Measurements from ENCODE around the gene TMEM238L. TPM values are rescaled to one million over a fixed set of nuclear protein-coding genes. Genes with fewer than 3 reads are reported as not detected.

TMEM238L gene
- total and polyA plus RNA-seq, 2 of the 8 experiments (the other 6 are each of a cell fraction or from before 2014, with no cell fraction given), result not detected

- H3K4me1 ChIP-seq (replicated peaks in 1 of 4; ENCODE audit: control insufficient read depth in 3 of 4, insufficient read depth in 4 of 4, low read length in 3 of 4), result peaks cover 9 to 20% (median 14%) of the 10 kb centered on the region in 4 experiments
- H2BK120ac ChIP-seq (replicated peaks; ENCODE audit: low read depth, low read length), result no peak overlapping the region
- H3K27ac ChIP-seq (ENCODE audit: low read depth, low read length), result no peak overlapping the region
- ChIA-PET CTCF (ENCODE audit: partially characterized antibody) (interaction anchor here (0.7 to 4.8 kb wide), 4 partner anchors 16 to 138 kb away, joined by 3 to 40 read pairs (median 16); no protein-coding TSS in a partner anchor), POLR2A (ENCODE audit: partially characterized antibody) (interaction anchor here (0.6 kb wide), 1 partner anchor 67 kb away, joined by 3 read pairs; no protein-coding TSS in a partner anchor)
- DNase-seq (ENCODE audit: low read depth in 1 of 2, low spot score in 2 of 2) (no peak), FAIRE-seq (no peak)
- no peaks in the 10 kb centered on the region for H4K20me1 ChIP-seq (replicated peaks in 1 of 2; ENCODE audit: control insufficient read depth in 1 of 2, insufficient read depth in 2 of 2, low read length in 2 of 2)
- H3K79me1 ChIP-seq (ENCODE audit: low read depth, low read length), result no peaks in the 10 kb centered on the region
- 0 out of 2 replicates have a peak overlapping the region, but pooled peaks have one; percentile 31 for H2BK15ac ChIP-seq (ENCODE audit: low read length)
- H3K4ac ChIP-seq (replicated peaks; ENCODE audit: insufficient read length, low read depth, low read length), result peak overlapping the region; percentile 63
- H3K36me3 ChIP-seq (ENCODE audit: control insufficient read depth in 2 of 4, insufficient read depth in 4 of 4, low read length in 3 of 4), result no peaks in the 10 kb centered on the region
- H3K9me3 ChIP-seq (ENCODE audit: insufficient read depth in 2 of 2, low read depth in 1 of 2, low read length in 1 of 2), result no peaks in the 10 kb centered on the region
- peak overlapping the region; percentile 15; the same call in 1 of the 2 replicates for H2BK20ac ChIP-seq (ENCODE audit: low read length)
- peak overlapping the region; percentile 39 for H4K91ac ChIP-seq (replicated peaks; ENCODE audit: insufficient read length, low read length)
- peak overlapping the region; percentile 54 to 99 for H3K4me2 ChIP-seq (ENCODE audit: insufficient read depth in 1 of 2, low read depth in 2 of 2, low read length in 2 of 2)
- H3K79me2 ChIP-seq (ENCODE audit: control insufficient read depth in 1 of 2, insufficient read depth in 2 of 2, low read length in 2 of 2), result no peaks in the 10 kb centered on the region
- peak overlapping the region in 1 of 4 experiments; percentile 57; a peak in 2 of 8 replicates for H3K4me3 ChIP-seq (ENCODE audit: extremely low read depth in 1 of 4, insufficient read depth in 2 of 4, low read depth in 3 of 4, low read length in 4 of 4)
- peak overlapping the region; percentile 81; the same call in 1 of the 2 replicates for H2BK5ac ChIP-seq (ENCODE audit: low read depth, low read length)
- no peak overlapping the region for H3K56ac ChIP-seq (replicated peaks; ENCODE audit: insufficient read length, low read depth, low read length)
- no peak overlapping the region for H2AK5ac ChIP-seq (ENCODE audit: low read depth, low read length)
- H3K23ac ChIP-seq (ENCODE audit: insufficient read length), result no peak overlapping the region
- no peak overlapping the region for H3K9ac ChIP-seq (replicated peaks in 1 of 4; ENCODE audit: extremely low read depth in 1 of 4, low read depth in 3 of 4, low read length in 3 of 4)
- peak overlapping the region; percentile 6; the same call in 1 of the 2 replicates for H2BK12ac ChIP-seq (ENCODE audit: low read depth, low read length)
- no peak overlapping the region for H4K5ac ChIP-seq (ENCODE audit: insufficient read length, low read depth, low read length)
- peak overlapping the region; percentile 43; the same call in 1 of the 2 replicates for H3K18ac ChIP-seq (ENCODE audit: extremely low read depth, low read length)
- H3K23me2 ChIP-seq (ENCODE audit: low read depth, low read length), result peaks cover 4% of the 10 kb centered on the region; the same call in 1 of the 2 replicates
- H2AFZ ChIP-seq (ENCODE audit: low read length), result no peak overlapping the region
- 71% methylated on average over 1 of the region's 1 CpG; no CpG with 5 or more reads in 1 of the 2 experiments for WGBS, 2 experiments (ENCODE audit: extremely low coverage in 1 of 2, insufficient coverage in 1 of 2, insufficient read length in 1 of 2, insufficient replicate concordance in 2 of 2, low coverage in 1 of 2, low lambda C conversion rate in 2 of 2, missing lambda C conversion rate in 1 of 2)
- H3K27me3 ChIP-seq (replicated peaks in 1 of 4; ENCODE audit: control insufficient read depth in 3 of 4, extremely low read depth in 1 of 4, insufficient read depth in 3 of 4, low read length in 3 of 4), result no peaks in the 10 kb centered on the region
- no peak overlapping the region for H3K14ac ChIP-seq (ENCODE audit: insufficient read length)
- H4K8ac ChIP-seq (ENCODE audit: extremely low read depth, insufficient read depth, low read length), result 0 out of 2 replicates have a peak overlapping the region, but pooled peaks have one; percentile 39
- TF ChIP-seq CREB1 (IDR thresholded peaks at IDR 0.05) (no peak), TAF1 (IDR thresholded peaks at IDR 0.05; ENCODE audit: low read depth, low read length) (no peak), POU5F1 (IDR thresholded peaks at IDR 0.05; ENCODE audit: low read depth, low read length) (no peak), JUN (IDR thresholded peaks at IDR 0.05; ENCODE audit: low read depth, low read length) (no peak), KDM1A (IDR thresholded peaks at IDR 0.05; ENCODE audit: borderline replicate concordance, low read length) (no peak), RAD21 (IDR thresholded peaks at IDR 0.05 in 1 of 2, conservative IDR thresholded peaks at IDR 0.05 in 1 of 2; ENCODE audit: low read depth in 2 of 2, low read length in 2 of 2) (no peak), EP300 (IDR thresholded peaks at IDR 0.05; ENCODE audit: borderline replicate concordance in 1 of 2, low read depth in 2 of 2, low read length in 2 of 2) (no peak), SP2 (IDR thresholded peaks at IDR 0.05; ENCODE audit: low read length) (no peak), USF2 (IDR thresholded peaks at IDR 0.05; ENCODE audit: low read length) (no peak), HDAC2 (IDR thresholded peaks at IDR 0.05; ENCODE audit: borderline replicate concordance in 1 of 2, low read depth in 2 of 2, low read length in 2 of 2) (no peak), RBBP5 (IDR thresholded peaks at IDR 0.05; ENCODE audit: borderline replicate concordance, low read depth, low read length) (no peak)
Measured at GRCh38 chr17:10756185-10756584, 47.7 kb downstream of the TMEM238L start.
